Measurements from ENCODE around the gene TRIM4. TPM values are rescaled to one million over a fixed set of nuclear protein-coding genes. Genes with fewer than 3 reads are reported as not detected.
"Not testable (repeated sequence)": the region's sequence is repeated elsewhere in the genome, so short reads cannot be mapped to it uniquely, and the experiment has no call there.

Gene TRIM4
- total RNA-seq, 1 experiment from 2014 or later: 6.9 TPM

DNA sequence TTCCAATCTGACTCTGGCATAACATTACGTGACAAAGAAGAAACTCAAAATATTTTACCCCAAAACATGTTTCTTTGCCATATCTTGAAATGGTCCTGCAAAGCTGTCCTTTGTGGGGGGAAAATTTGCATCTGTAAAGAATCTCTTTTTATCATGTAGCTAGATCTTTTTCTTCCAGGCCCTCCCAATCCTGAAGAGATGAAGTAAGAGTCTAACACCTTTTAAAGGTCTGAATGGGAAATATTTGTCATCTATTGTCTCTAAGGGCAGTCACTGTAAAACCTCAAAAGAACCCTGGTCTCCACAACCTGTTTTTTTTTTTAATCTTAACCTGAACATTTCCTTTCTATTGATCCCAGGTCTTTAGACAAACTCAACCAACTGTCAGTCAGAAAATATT is 51.1 kb downstream of the TRIM4 start:
- Histone ChIP-seq H2BK12ac (ENCODE audit: insufficient read length, low read depth, low read length) (no peak overlapping the region), H2BK120ac (ENCODE audit: low read depth, low read length, poor library complexity, severe bottlenecking) (no peak overlapping the region), H3K27me3 (ENCODE audit: insufficient read depth, low read length) (no peaks in the 10 kb centered on the region), H4K8ac (replicated peaks; ENCODE audit: insufficient read length, low read depth, low read length) (no peak overlapping the region), H3T11ph (ENCODE audit: low read length) (no peak overlapping the region), H2BK20ac (ENCODE audit: low read depth, low read length, poor library complexity, severe bottlenecking) (no peak overlapping the region), H2BK5ac (ENCODE audit: insufficient read length, low read length) (no peak overlapping the region), H3K27ac (ENCODE audit: insufficient read length, low read depth, low read length) (no peak overlapping the region), H3K23ac (ENCODE audit: insufficient read length, low read depth, low read length) (no peak overlapping the region), H3K4me1 (ENCODE audit: insufficient read depth, low read length) (no peaks in the 10 kb centered on the region), H4K20me1 (ENCODE audit: control insufficient read depth, insufficient read depth, insufficient read length) (no peaks in the 10 kb centered on the region), H3K9ac (ENCODE audit: extremely low read depth, insufficient read length, low read length) (no peak overlapping the region), H3K18ac (ENCODE audit: insufficient read length, low read depth, low read length) (no peak overlapping the region), H3K14ac (ENCODE audit: insufficient read depth, low read length) (no peak overlapping the region), H3K4ac (ENCODE audit: low read depth, low read length) (no peak overlapping the region), H4K5ac (ENCODE audit: insufficient read length, low read depth, low read length) (no peak overlapping the region), H3K79me1 (ENCODE audit: insufficient read depth, low read depth, low read length, poor library complexity, severe bottlenecking) (no peaks in the 10 kb centered on the region), H3K9me3 (ENCODE audit: control insufficient read depth, low read depth, low read length) (no peaks in the 10 kb centered on the region), H3K56ac (ENCODE audit: insufficient read length, low read depth, low read length) (no peak overlapping the region), H2AFZ (ENCODE audit: low read length) (no peak overlapping the region), H3K23me2 (ENCODE audit: insufficient read length, low read depth, low read length, poor library complexity, severe bottlenecking) (no peaks in the 10 kb centered on the region), H2AK5ac (ENCODE audit: insufficient read length, low read length) (no peak overlapping the region), H3K4me2 (ENCODE audit: insufficient read depth, insufficient read length, low read length) (no peak overlapping the region), H3K79me2 (ENCODE audit: insufficient read depth, low read length) (no peaks in the 10 kb centered on the region), H4K91ac (ENCODE audit: insufficient read length, low read depth, low read length) (no peak overlapping the region), H2BK15ac (ENCODE audit: low read depth, low read length) (no peak overlapping the region)
- DNase-seq: no peak
- WGBS (ENCODE audit: extremely low coverage, insufficient read length, low lambda C conversion rate): no CpG with 5 or more reads among the region's 1 CpG
- Mint-ChIP-seq H3K4me3 (no peak overlapping the region), H3K4me1 (peaks cover 11 to 15% of the 10 kb centered on the region in 2 experiments), H3K27me3 (ENCODE audit: low read depth) (no peaks in the 10 kb centered on the region), H3K27ac (no peak overlapping the region), H3K9me3 (peaks cover 0 to 3% of the 10 kb centered on the region in 2 experiments; a peak in 1 of 5 replicates), H3K36me3 (ENCODE audit: insufficient read depth in 1 of 3, low read depth in 3 of 3) (no peaks in the 10 kb centered on the region)
- TF ChIP-seq, protein P1, sequence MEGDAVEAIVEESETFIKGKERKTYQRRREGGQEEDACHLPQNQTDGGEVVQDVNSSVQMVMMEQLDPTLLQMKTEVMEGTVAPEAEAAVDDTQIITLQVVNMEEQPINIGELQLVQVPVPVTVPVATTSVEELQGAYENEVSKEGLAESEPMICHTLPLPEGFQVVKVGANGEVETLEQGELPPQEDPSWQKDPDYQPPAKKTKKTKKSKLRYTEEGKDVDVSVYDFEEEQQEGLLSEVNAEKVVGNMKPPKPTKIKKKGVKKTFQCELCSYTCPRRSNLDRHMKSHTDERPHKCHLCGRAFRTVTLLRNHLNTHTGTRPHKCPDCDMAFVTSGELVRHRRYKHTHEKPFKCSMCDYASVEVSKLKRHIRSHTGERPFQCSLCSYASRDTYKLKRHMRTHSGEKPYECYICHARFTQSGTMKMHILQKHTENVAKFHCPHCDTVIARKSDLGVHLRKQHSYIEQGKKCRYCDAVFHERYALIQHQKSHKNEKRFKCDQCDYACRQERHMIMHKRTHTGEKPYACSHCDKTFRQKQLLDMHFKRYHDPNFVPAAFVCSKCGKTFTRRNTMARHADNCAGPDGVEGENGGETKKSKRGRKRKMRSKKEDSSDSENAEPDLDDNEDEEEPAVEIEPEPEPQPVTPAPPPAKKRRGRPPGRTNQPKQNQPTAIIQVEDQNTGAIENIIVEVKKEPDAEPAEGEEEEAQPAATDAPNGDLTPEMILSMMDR (conservative IDR thresholded peaks at IDR 0.05): no peak

DNA sequence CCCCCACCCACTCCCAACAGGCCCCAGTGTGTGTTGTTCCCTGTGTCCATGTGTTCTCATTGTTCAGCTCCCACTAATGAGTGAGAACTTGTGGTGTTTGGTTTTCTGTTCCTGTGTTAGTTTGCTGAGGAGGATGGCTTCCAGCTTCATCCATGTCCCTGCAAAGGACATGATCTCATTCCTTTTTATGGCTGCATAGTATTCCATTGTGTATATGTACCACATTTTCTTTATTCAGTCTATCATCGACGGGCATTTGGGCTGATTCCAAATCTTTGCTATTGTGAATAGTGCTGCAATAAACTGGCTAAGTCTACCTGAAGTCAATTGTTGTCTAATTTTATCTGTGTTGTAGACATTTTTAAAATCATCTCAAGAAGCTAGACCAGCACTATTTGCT is 51.9 kb downstream of the TRIM4 start:
- H4K20me1 ChIP-seq (ENCODE audit: control insufficient read depth, insufficient read depth, insufficient read length); H2BK120ac ChIP-seq (ENCODE audit: low read depth, low read length, poor library complexity, severe bottlenecking); H2AFZ ChIP-seq (ENCODE audit: low read length); H3K23ac ChIP-seq (ENCODE audit: insufficient read length, low read depth, low read length); H3K27ac ChIP-seq (ENCODE audit: insufficient read length, low read depth, low read length); H2BK12ac ChIP-seq (ENCODE audit: insufficient read length, low read depth, low read length); H3K27me3 ChIP-seq (ENCODE audit: insufficient read depth, low read length); H3K4me2 ChIP-seq (ENCODE audit: insufficient read depth, insufficient read length, low read length); H3K14ac ChIP-seq (ENCODE audit: insufficient read depth, low read length); H3K9me3 ChIP-seq (ENCODE audit: control insufficient read depth, low read depth, low read length); H3K36me3 Mint-ChIP-seq (ENCODE audit: insufficient read depth in 1 of 3, low read depth in 3 of 3); H3K27ac Mint-ChIP-seq; H3K79me1 ChIP-seq (ENCODE audit: insufficient read depth, low read depth, low read length, poor library complexity, severe bottlenecking); H3K18ac ChIP-seq (ENCODE audit: insufficient read length, low read depth, low read length); H4K91ac ChIP-seq (ENCODE audit: insufficient read length, low read depth, low read length); H4K5ac ChIP-seq (ENCODE audit: insufficient read length, low read depth, low read length); H2BK5ac ChIP-seq (ENCODE audit: insufficient read length, low read length); H4K8ac ChIP-seq (replicated peaks; ENCODE audit: insufficient read length, low read depth, low read length); H3K23me2 ChIP-seq (ENCODE audit: insufficient read length, low read depth, low read length, poor library complexity, severe bottlenecking); H2BK20ac ChIP-seq (ENCODE audit: low read depth, low read length, poor library complexity, severe bottlenecking); H3K4me3 Mint-ChIP-seq; H3K4ac ChIP-seq (ENCODE audit: low read depth, low read length); H3K4me1 ChIP-seq (ENCODE audit: insufficient read depth, low read length); H3K9ac ChIP-seq (ENCODE audit: extremely low read depth, insufficient read length, low read length); H3T11ph ChIP-seq (ENCODE audit: low read length); H2BK15ac ChIP-seq (ENCODE audit: low read depth, low read length); H3K56ac ChIP-seq (ENCODE audit: insufficient read length, low read depth, low read length); H3K79me2 ChIP-seq (ENCODE audit: insufficient read depth, low read length); DNase-seq; H3K9me3 Mint-ChIP-seq; H2AK5ac ChIP-seq (ENCODE audit: insufficient read length, low read length); H3K27me3 Mint-ChIP-seq (ENCODE audit: low read depth): not testable (repeated sequence)
- WGBS (ENCODE audit: extremely low coverage, insufficient read length, low lambda C conversion rate): no CpG with 5 or more reads among the region's 2 CpGs
- peaks cover 11 to 15% of the 10 kb centered on the region in 2 experiments for H3K4me1 Mint-ChIP-seq
